OCI-LY1 (cell line): ENCODE results near the gene FZR1.
A peak's percentile ranks its signal among the peaks of the same experiment; 100 is the strongest.

ENCODE experiments used
- H2AFZ ChIP-seq: fragments of 200-600 bp; sonication (generic), shearing (Covaris generic); 2 replicates; pipeline ENCODE4 v1.6.0; 2014; ENCODE audit warnings: antibody characterized with exemption, mild to moderate bottlenecking, low read length
- H3F3A ChIP-seq: fragments of 200-600 bp; sonication (generic), shearing (Covaris generic); 2 replicates; pipeline ENCODE4 v1.6.0; 2014; ENCODE audit warnings: mild to moderate bottlenecking, antibody characterized with exemption, low read length, moderate library complexity; ENCODE audit not compliant: insufficient read depth
- H3K27ac ChIP-seq: fragments of 200-600 bp; sonication (generic); 2 replicates; pipeline ENCODE4 v1.5.1; 2014; ENCODE audit warnings: low read length, mixed run types, mild to moderate bottlenecking, low read depth; ENCODE audit not compliant: poor library complexity, severe bottlenecking
- H3K27me3 ChIP-seq: fragments of 200-600 bp; sonication (generic); 2 replicates; pipeline ENCODE4 v1.6.0; 2014; ENCODE audit warnings: antibody characterized with exemption, mild to moderate bottlenecking, low read length, moderate library complexity; ENCODE audit not compliant: insufficient read depth
- H3K36me3 ChIP-seq: fragments of 200-600 bp; sonication (generic); 2 replicates; pipeline ENCODE4 v1.6.1; 2014; ENCODE audit warnings: mild to moderate bottlenecking, antibody characterized with exemption, low read length, moderate library complexity, mixed read lengths; ENCODE audit not compliant: insufficient read depth
- H3K4me1 ChIP-seq: fragments of 200-600 bp; sonication (generic); 2 replicates; pipeline ENCODE4 v1.5.1; 2014; ENCODE audit warnings: mild to moderate bottlenecking, low read length, moderate library complexity; ENCODE audit not compliant: insufficient read depth, severe bottlenecking
- H3K4me2 ChIP-seq: fragments of 200-600 bp; sonication (generic), shearing (Covaris generic); 2 replicates; pipeline ENCODE4 v1.6.1; 2014; ENCODE audit warnings: low read length
- H3K4me3 ChIP-seq: fragments of 200-600 bp; sonication (generic); 2 replicates; pipeline ENCODE4 v1.5.1; 2014; ENCODE audit warnings: low read length, low read depth, mild to moderate bottlenecking, mixed read lengths; ENCODE audit not compliant: poor library complexity, severe bottlenecking
- H3K79me2 ChIP-seq: fragments of 200-600 bp; shearing (Covaris generic); 2 replicates; pipeline ENCODE4 v1.6.1; 2016; ENCODE audit warnings: mixed run types, low read length, mixed read lengths; ENCODE audit not compliant: insufficient read depth
- H3K9ac ChIP-seq: fragments of 200-600 bp; sonication (generic), shearing (Covaris generic); 2 replicates; pipeline ENCODE4 v1.6.1; 2014; ENCODE audit warnings: mild to moderate bottlenecking, low read length, mixed read lengths
- H3K9me2 ChIP-seq: fragments of 200-600 bp; sonication (generic), shearing (Covaris generic); 2 replicates; pipeline ENCODE4 v1.6.1; 2014; ENCODE audit warnings: low read depth, mild to moderate bottlenecking, low read length, mixed read lengths
- H3K9me3 ChIP-seq: fragments of 200-600 bp; shearing (Covaris generic); 2 replicates; pipeline ENCODE4 v1.6.1; 2014; ENCODE audit warnings: low read length, mixed read lengths
- H4K20me1 ChIP-seq: fragments of 200-600 bp; sonication (generic), shearing (Covaris generic); 2 replicates; pipeline ENCODE4 v1.6.0; 2016; ENCODE audit warnings: mild to moderate bottlenecking, low read length; ENCODE audit not compliant: insufficient read depth
- CTCF ChIP-seq: fragments of 200-600 bp; sonication (generic), shearing (Covaris generic); IDR thresholded peaks from 2 replicates; pipeline ENCODE4 v1.5.1; 2017; ENCODE audit warnings: mild to moderate bottlenecking, antibody characterized with exemption, low read length, moderate library complexity, mixed read lengths
- EZH2 ChIP-seq: fragments of 200-600 bp; sonication (generic), shearing (Covaris generic); IDR thresholded peaks from 2 replicates; pipeline ENCODE4 v1.8.0; 2017; ENCODE audit warnings: borderline replicate concordance, mixed run types, mild to moderate bottlenecking, antibody characterized with exemption, low read length, moderate library complexity, mixed read lengths

The FZR1 gene

GRCh38 chr19:3546119-3546518 is 40.0 kb downstream of the FZR1 start:
- no peaks in the 10 kb centered on the region for H3K9me3 ChIP-seq
- no peaks in the 10 kb centered on the region for H3F3A ChIP-seq
- H3K36me3 ChIP-seq, result peaks cover 39% of the 10 kb centered on the region
- TF ChIP-seq EZH2, result no peak
- TF ChIP-seq CTCF, result no peak
- no peak overlapping the region for H3K27ac ChIP-seq
- H2AFZ ChIP-seq, result no peak overlapping the region
- no peaks in the 10 kb centered on the region for H4K20me1 ChIP-seq
- no peaks in the 10 kb centered on the region for H3K27me3 ChIP-seq
- no peak overlapping the region for H3K4me2 ChIP-seq
- peaks cover 9% of the 10 kb centered on the region for H3K4me1 ChIP-seq
- H3K4me3 ChIP-seq, result no peak overlapping the region
- no peaks in the 10 kb centered on the region for H3K79me2 ChIP-seq
- no peaks in the 10 kb centered on the region for H3K9me2 ChIP-seq
- H3K9ac ChIP-seq, result no peak overlapping the region

- Histone ChIP-seq H3K9ac (no peak overlapping the region), H3K36me3 (peaks cover 42% of the 10 kb centered on the region)
These were observed 41.2 kb downstream of the FZR1 start for GRCh38 chr19:3547301-3547731.

GRCh38 chr19:3547767-3548282 is 41.7 kb downstream of the FZR1 start:
- Histone ChIP-seq H4K20me1 (no peaks in the 10 kb centered on the region), H3K4me2 (no peak overlapping the region), H3K9me2 (no peaks in the 10 kb centered on the region), H3K36me3 (peaks cover 42% of the 10 kb centered on the region), H3F3A (no peaks in the 10 kb centered on the region), H3K4me3 (no peak overlapping the region), H3K9me3 (no peaks in the 10 kb centered on the region), H2AFZ (no peak overlapping the region), H3K27ac (no peak overlapping the region), H3K4me1 (peaks cover 14% of the 10 kb centered on the region), H3K9ac (no peak overlapping the region), H3K27me3 (no peaks in the 10 kb centered on the region), H3K79me2 (no peaks in the 10 kb centered on the region)
- TF ChIP-seq EZH2 (no peak), CTCF (0 out of 2 replicates have a peak, but pooled peaks have one; percentile 3)

More at GRCh38 chr19:3547301-3547731, 41.2 kb downstream of the FZR1 start:
- Histone ChIP-seq H3K79me2 (no peaks in the 10 kb centered on the region), H3K27ac (no peak overlapping the region), H3F3A (no peaks in the 10 kb centered on the region), H2AFZ (no peak overlapping the region), H3K9me3 (no peaks in the 10 kb centered on the region), H3K4me3 (no peak overlapping the region), H3K4me1 (peaks cover 9% of the 10 kb centered on the region), H3K4me2 (no peak overlapping the region), H4K20me1 (no peaks in the 10 kb centered on the region), H3K9me2 (no peaks in the 10 kb centered on the region), H3K27me3 (no peaks in the 10 kb centered on the region)
- TF ChIP-seq CTCF, result peak; percentile 55
- TF ChIP-seq EZH2, result no peak
